OCI-LY1 (cell line): ENCODE measurements around the gene VSIG8.

Source experiments
- CTCF ChIP-seq: fragments of 200-600 bp; sonication (generic), shearing (Covaris generic); IDR thresholded peaks from 2 replicates; pipeline ENCODE4 v1.5.1; 2017; ENCODE audit warnings: mild to moderate bottlenecking, antibody characterized with exemption, low read length, moderate library complexity, mixed read lengths
- EZH2 ChIP-seq: fragments of 200-600 bp; sonication (generic), shearing (Covaris generic); IDR thresholded peaks from 2 replicates; pipeline ENCODE4 v1.8.0; 2017; ENCODE audit warnings: borderline replicate concordance, mixed run types, mild to moderate bottlenecking, antibody characterized with exemption, low read length, moderate library complexity, mixed read lengths

GRCh38 chr1:159881622-159882526, 19.4 kb upstream of the VSIG8 start:
- TF ChIP-seq CTCF (no peak), EZH2 (no peak)
